Neuronal stem cell (in vitro differentiated cells): ENCODE measurements around the gene IFNA10.
"Not testable (repeated sequence)": the region's sequence is repeated elsewhere in the genome, so short reads cannot be mapped to it uniquely, and the experiment has no call there.

ENCODE experiments used
- DNase-seq: peaks from one replicate; pipeline ENCODE4 v3.0.0-alpha.2; 2013; ENCODE audit warnings: low spot score
- H2AFZ ChIP-seq: one replicate; pipeline ENCODE4 v1.6.1; 2013; ENCODE audit warnings: mild to moderate bottlenecking, low read length, inconsistent platforms
- H2AK5ac ChIP-seq: 2 replicates; pipeline ENCODE4 v1.6.1; 2013; ENCODE audit warnings: low read depth, mild to moderate bottlenecking, inconsistent platforms, low read length, moderate library complexity, mixed read lengths
- H2BK120ac ChIP-seq: 2 replicates; pipeline ENCODE4 v1.6.1; 2013; ENCODE audit warnings: low read depth, mild to moderate bottlenecking, inconsistent platforms, low read length, moderate library complexity, mixed read lengths
- H2BK12ac ChIP-seq: one replicate; pipeline ENCODE4 v1.6.1; 2013; ENCODE audit warnings: low read length, inconsistent platforms
- H2BK15ac ChIP-seq: 2 replicates; pipeline ENCODE4 v1.6.1; 2013; ENCODE audit warnings: mild to moderate bottlenecking, low read length, inconsistent platforms, mixed read lengths
- H2BK5ac ChIP-seq: one replicate; pipeline ENCODE4 v1.6.1; 2013; ENCODE audit warnings: inconsistent platforms, mild to moderate bottlenecking, low read length, moderate library complexity
- H3K14ac ChIP-seq: one replicate; pipeline ENCODE4 v1.6.1; 2013; ENCODE audit warnings: low read length, inconsistent platforms
- H3K18ac ChIP-seq: 2 replicates; pipeline ENCODE4 v1.6.1; 2013; ENCODE audit warnings: low read length, inconsistent platforms
- H3K23ac ChIP-seq: 2 replicates; pipeline ENCODE4 v1.6.1; 2013; ENCODE audit warnings: low read depth, mild to moderate bottlenecking, mixed read lengths, low read length, inconsistent platforms; ENCODE audit not compliant: poor library complexity
- H3K27ac ChIP-seq: replicated peaks from 3 replicates; pipeline ENCODE4 v1.5.1; 2013; ENCODE audit warnings: low read length, inconsistent platforms
- H3K27me3 ChIP-seq, 3 experiments: 2 replicates each; pipeline ENCODE4 v1.6.1; 2013; ENCODE audit warnings: low read length in 3 of 3, mild to moderate bottlenecking in 2 of 3, inconsistent platforms in 1 of 3, low read depth in 1 of 3, mixed read lengths in 1 of 3, moderate library complexity in 1 of 3; ENCODE audit not compliant: control insufficient read depth in 3 of 3, insufficient read depth in 3 of 3
- H3K36me3 ChIP-seq, 2 donors: replicated peaks in 1 of 2; 2 replicates each; pipeline ENCODE4 v1.6.1; 2013; ENCODE audit warnings: low read length in 2 of 2; ENCODE audit not compliant: control insufficient read depth in 2 of 2, insufficient read depth in 2 of 2
- H3K4ac ChIP-seq: 2 replicates; pipeline ENCODE4 v1.6.1; 2013; ENCODE audit warnings: inconsistent platforms, mild to moderate bottlenecking, low read length, moderate library complexity
- H3K4me1 ChIP-seq, 2 donors: 1 replicate in 1 of 2; 2 replicates in 1 of 2; pipeline ENCODE4 v1.6.1; 2013; ENCODE audit warnings: low read length in 2 of 2, low read depth in 1 of 2; ENCODE audit not compliant: control insufficient read depth in 2 of 2, insufficient read depth in 1 of 2
- H3K4me2 ChIP-seq: one replicate; pipeline ENCODE4 v1.6.1; 2013; ENCODE audit warnings: mild to moderate bottlenecking, low read length, inconsistent platforms; ENCODE audit not compliant: insufficient read depth, poor library complexity, severe bottlenecking
- H3K4me3 ChIP-seq, 2 donors: 2 replicates each; pipeline ENCODE4 v1.5.1; 2013; ENCODE audit warnings: low read length in 2 of 2, mild to moderate bottlenecking in 2 of 2, inconsistent platforms in 1 of 2, moderate library complexity in 1 of 2
- H3K79me1 ChIP-seq: one replicate; pipeline ENCODE4 v1.6.1; 2013; ENCODE audit warnings: low read depth, mild to moderate bottlenecking, inconsistent platforms, low read length, moderate library complexity
- H3K9ac ChIP-seq: one replicate; pipeline ENCODE4 v1.6.1; 2013; ENCODE audit warnings: mild to moderate bottlenecking, low read depth, low read length, inconsistent platforms; ENCODE audit not compliant: poor library complexity
- H3K9me3 ChIP-seq, 2 donors: replicated peaks in 1 of 2; 2 replicates each; pipeline versions ENCODE3 to v1.6.1; 2013; ENCODE audit warnings: low read length in 2 of 2, mild to moderate bottlenecking in 2 of 2, inconsistent platforms in 1 of 2, low read depth in 1 of 2, mixed read lengths in 1 of 2, moderate library complexity in 1 of 2; ENCODE audit not compliant: control insufficient read depth in 2 of 2, insufficient read depth in 1 of 2
- H4K8ac ChIP-seq: one replicate; pipeline ENCODE4 v1.6.1; 2013; ENCODE audit warnings: low read depth, mild to moderate bottlenecking, inconsistent platforms, low read length, moderate library complexity
- H4K91ac ChIP-seq: one replicate; pipeline ENCODE4 v1.6.1; 2013; ENCODE audit warnings: low read length, low read depth, mild to moderate bottlenecking, inconsistent platforms; ENCODE audit not compliant: poor library complexity
- WGBS, 2 donors: extraction: QIAGEN DNeasy Blood & Tissue Kit; methylation state at CpG; one replicate each; pipeline ENCODE4 v1.1.7; 2013; ENCODE audit warnings: missing lambda C conversion rate in 2 of 2, mixed read lengths in 1 of 2; ENCODE audit not compliant: insufficient read length in 2 of 2, insufficient replicate concordance in 1 of 2; ENCODE audit errors: extremely low coverage in 2 of 2; 5-methylcytosine and 5-hydroxymethylcytosine counted together

Gene IFNA10

GRCh38 chr9:21187487-21187886 is 19.5 kb downstream of the IFNA10 start, which contains the start of gene IFNA4:
TSS of gene IFNA4 (minus strand) at chr9:21187587. CDS start at chr9:21187531, 56 bp downstream.
- H2BK5ac ChIP-seq, H3K4me3 ChIP-seq, H3K23ac ChIP-seq, H3K9ac ChIP-seq, H3K36me3 ChIP-seq, H4K91ac ChIP-seq, H3K18ac ChIP-seq, H3K4ac ChIP-seq, H3K9me3 ChIP-seq, DNase-seq, H3K79me1 ChIP-seq, H2BK12ac ChIP-seq, H3K27ac ChIP-seq, H2AFZ ChIP-seq, H4K8ac ChIP-seq, H3K14ac ChIP-seq, H2BK15ac ChIP-seq, H2BK120ac ChIP-seq, H2AK5ac ChIP-seq, H3K4me2 ChIP-seq, H3K4me1 ChIP-seq, H3K27me3 ChIP-seq: not testable (repeated sequence)
- WGBS, 2 donors = no CpG with 5 or more reads among the region's 3 CpGs

- DNase-seq = not testable (repeated sequence)
Measured at GRCh38 chr9:21182810-21183736, 23.9 kb downstream of the IFNA10 start.

DNA sequence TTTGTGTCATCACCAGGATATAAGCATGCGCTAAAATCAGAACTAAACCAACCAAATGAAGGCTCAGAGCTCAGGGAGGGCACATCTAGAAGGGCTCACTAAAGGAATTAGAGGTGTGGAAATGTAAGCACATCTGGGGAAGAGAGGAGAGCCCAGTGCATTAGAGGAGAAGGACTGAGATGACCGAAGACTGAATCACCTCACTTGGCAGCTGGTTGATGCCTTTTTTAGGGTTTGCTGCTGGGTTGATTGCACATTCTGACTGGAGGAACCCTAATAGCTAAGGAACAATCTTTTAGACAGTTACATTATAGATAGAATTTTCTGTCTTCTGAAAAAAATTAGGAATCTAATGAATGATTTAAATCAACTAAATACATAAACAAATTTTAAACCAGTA is 32.3 kb downstream of the IFNA10 start:
- Histone ChIP-seq H2BK12ac (no peak overlapping the region), H2AK5ac (no peak overlapping the region), H3K4me3 (no peak overlapping the region), H4K8ac (no peak overlapping the region), H4K91ac (no peak overlapping the region), H3K27ac (no peak overlapping the region), H3K9me3 (no peaks in the 10 kb centered on the region), H3K23ac (no peak overlapping the region), H3K4ac (no peak overlapping the region), H2BK5ac (no peak overlapping the region), H2AFZ (no peak overlapping the region), H3K79me1 (no peaks in the 10 kb centered on the region), H3K27me3 (peaks cover 0 to 3% (median 0%) of the 10 kb centered on the region in 3 experiments), H3K9ac (no peak overlapping the region), H3K18ac (no peak overlapping the region), H3K14ac (no peak overlapping the region), H2BK15ac (no peak overlapping the region), H3K4me2 (no peak overlapping the region), H3K36me3 (no peaks in the 10 kb centered on the region), H3K4me1 (no peaks in the 10 kb centered on the region), H2BK120ac (no peak overlapping the region)
- WGBS, 2 donors = no CpG with 5 or more reads among the region's 2 CpGs
- DNase-seq = no peak

More at GRCh38 chr9:21182810-21183736, 23.9 kb downstream of the IFNA10 start:
- H3K36me3 ChIP-seq, H3K4ac ChIP-seq, H3K79me1 ChIP-seq, H2BK5ac ChIP-seq, H2BK12ac ChIP-seq, H3K14ac ChIP-seq, H3K4me1 ChIP-seq, H3K4me2 ChIP-seq, H4K8ac ChIP-seq, H3K9me3 ChIP-seq, H3K27ac ChIP-seq, H2BK120ac ChIP-seq, H3K27me3 ChIP-seq, H3K18ac ChIP-seq, H3K9ac ChIP-seq, H2AK5ac ChIP-seq, H2BK15ac ChIP-seq, H3K23ac ChIP-seq, H3K4me3 ChIP-seq, H2AFZ ChIP-seq, H4K91ac ChIP-seq: not testable (repeated sequence)
- no CpG with 5 or more reads among the region's 4 CpGs for WGBS, 2 donors

DNA sequence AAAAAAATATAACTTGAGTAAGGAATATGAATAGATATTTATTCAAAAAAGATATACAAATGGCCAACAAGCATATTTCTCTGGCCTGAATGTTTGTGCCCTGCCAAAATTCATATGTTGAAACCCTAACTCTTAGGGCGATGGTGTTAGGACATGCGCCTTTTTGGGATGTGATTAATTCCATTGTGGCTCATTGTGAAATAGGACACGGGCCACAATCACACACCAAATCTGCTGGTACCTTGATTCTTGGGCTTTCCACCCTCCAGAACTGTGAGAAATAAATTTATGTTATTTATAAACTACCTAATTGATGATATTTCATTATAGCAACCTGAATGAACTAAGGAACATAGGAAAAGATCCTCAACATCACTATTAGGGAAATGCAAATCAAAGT is 34.8 kb downstream of the IFNA10 start:
- Histone ChIP-seq H3K79me1 (no peaks in the 10 kb centered on the region), H2BK5ac (no peak overlapping the region), H2AFZ (no peak overlapping the region), H4K91ac (no peak overlapping the region), H3K9ac (no peak overlapping the region), H3K36me3 (no peaks in the 10 kb centered on the region), H3K18ac (no peak overlapping the region), H3K4me3 (no peak overlapping the region), H3K27ac (no peak overlapping the region), H3K14ac (no peak overlapping the region), H2AK5ac (no peak overlapping the region), H3K23ac (no peak overlapping the region), H3K4me2 (no peak overlapping the region), H3K9me3 (no peaks in the 10 kb centered on the region), H2BK120ac (no peak overlapping the region), H3K27me3 (peaks cover 0 to 3% (median 0%) of the 10 kb centered on the region in 3 experiments), H2BK12ac (no peak overlapping the region), H4K8ac (no peak overlapping the region), H3K4ac (no peak overlapping the region), H2BK15ac (no peak overlapping the region), H3K4me1 (no peaks in the 10 kb centered on the region)
- no CpG with 5 or more reads among the region's 3 CpGs for WGBS, 2 donors
- DNase-seq = no peak
